ENCODE results near the gene FAM180A.

Gene FAM180A

GRCh38 chr7:135761751-135762488 lies 13.3 kb upstream of the FAM180A start:
- H3K4me3 ChIP-seq (ENCODE audit: low read depth, low read length): no peak overlapping the region
- TF ChIP-seq CTCF (IDR thresholded peaks at IDR 0.05; ENCODE audit: low read depth, low read length): no peak

GRCh38 chr7:135759532-135759931 lies 10.9 kb upstream of the FAM180A start:
- no peak for TF ChIP-seq CTCF (IDR thresholded peaks at IDR 0.05; ENCODE audit: low read depth, low read length)
- H3K4me3 ChIP-seq (ENCODE audit: low read depth, low read length): no peak overlapping the region

- H3K4me3 ChIP-seq (ENCODE audit: low read depth, low read length): 0 out of 2 replicates have a peak overlapping the region, but pooled peaks have one; percentile 2
- TF ChIP-seq CTCF (IDR thresholded peaks at IDR 0.05; ENCODE audit: low read depth, low read length): no peak
Measured at GRCh38 chr7:135758531-135758932, 9.9 kb upstream of the FAM180A start.

GRCh38 chr7:135757719-135758411 lies 9.3 kb upstream of the FAM180A start:
- no peak for TF ChIP-seq CTCF (IDR thresholded peaks at IDR 0.05; ENCODE audit: low read depth, low read length)
- 0 out of 2 replicates have a peak overlapping the region, but pooled peaks have one; percentile 2 for H3K4me3 ChIP-seq (ENCODE audit: low read depth, low read length)

GRCh38 chr7:135756191-135756590 lies 7.6 kb upstream of the FAM180A start:
- H3K4me3 ChIP-seq (ENCODE audit: low read depth, low read length): no peak overlapping the region
- TF ChIP-seq CTCF (IDR thresholded peaks at IDR 0.05; ENCODE audit: low read depth, low read length): no peak

- TF ChIP-seq CTCF (IDR thresholded peaks at IDR 0.05; ENCODE audit: low read depth, low read length): no peak
- no peak overlapping the region for H3K4me3 ChIP-seq (ENCODE audit: low read depth, low read length)
Measured at GRCh38 chr7:135755351-135755753, 6.7 kb upstream of the FAM180A start.

Data from WI38 (cell line).